Prostate gland (tissue), 2 donors: ENCODE measurements around the gene GALNT2.

Experiments
- POLR2AphosphoS5 ChIP-seq: sonication (generic); formaldehyde crosslinking; IDR thresholded peaks from one replicate; pipeline ENCODE4 v1.6.1; 2017; ENCODE audit warnings: antibody characterized with exemption
- TF ChIP-seq, protein P1 (sequence below), 4 experiments: fragments of 200-600 bp in 2 of 4; fragments of 450-650 bp in 2 of 4; sonication (generic) in 2 of 4; IDR thresholded peaks; 1 replicate in 3 of 4; 2 replicates in 1 of 4; pipeline ENCODE4 v1.5.1; 2016 to 2019; ENCODE audit warnings: antibody characterized with exemption in 4 of 4, mild to moderate bottlenecking in 2 of 4, moderate library complexity in 2 of 4

DNA sequence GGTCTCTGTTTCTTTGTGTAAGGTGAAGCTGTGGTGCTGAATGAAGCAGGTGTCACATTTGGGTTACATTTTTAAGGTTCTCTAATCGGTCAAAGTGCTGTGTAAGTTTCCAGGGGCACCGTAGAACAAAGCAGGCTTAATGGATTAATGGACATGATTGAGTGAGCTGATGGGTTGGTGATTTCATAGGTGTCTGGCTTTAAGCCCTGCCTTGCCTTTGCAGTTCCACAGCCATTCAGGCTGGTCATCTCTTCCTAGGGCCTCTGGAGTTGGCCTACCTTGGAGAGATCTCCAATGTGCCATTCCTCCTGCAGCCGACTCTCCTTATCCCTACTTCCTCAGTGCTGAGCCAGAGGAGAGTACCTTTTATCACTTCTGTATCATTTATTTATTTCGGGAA, 15.2 kb downstream of the GALNT2 start:
- no peak for TF ChIP-seq POLR2AphosphoS5
- TF ChIP-seq, protein P1, sequence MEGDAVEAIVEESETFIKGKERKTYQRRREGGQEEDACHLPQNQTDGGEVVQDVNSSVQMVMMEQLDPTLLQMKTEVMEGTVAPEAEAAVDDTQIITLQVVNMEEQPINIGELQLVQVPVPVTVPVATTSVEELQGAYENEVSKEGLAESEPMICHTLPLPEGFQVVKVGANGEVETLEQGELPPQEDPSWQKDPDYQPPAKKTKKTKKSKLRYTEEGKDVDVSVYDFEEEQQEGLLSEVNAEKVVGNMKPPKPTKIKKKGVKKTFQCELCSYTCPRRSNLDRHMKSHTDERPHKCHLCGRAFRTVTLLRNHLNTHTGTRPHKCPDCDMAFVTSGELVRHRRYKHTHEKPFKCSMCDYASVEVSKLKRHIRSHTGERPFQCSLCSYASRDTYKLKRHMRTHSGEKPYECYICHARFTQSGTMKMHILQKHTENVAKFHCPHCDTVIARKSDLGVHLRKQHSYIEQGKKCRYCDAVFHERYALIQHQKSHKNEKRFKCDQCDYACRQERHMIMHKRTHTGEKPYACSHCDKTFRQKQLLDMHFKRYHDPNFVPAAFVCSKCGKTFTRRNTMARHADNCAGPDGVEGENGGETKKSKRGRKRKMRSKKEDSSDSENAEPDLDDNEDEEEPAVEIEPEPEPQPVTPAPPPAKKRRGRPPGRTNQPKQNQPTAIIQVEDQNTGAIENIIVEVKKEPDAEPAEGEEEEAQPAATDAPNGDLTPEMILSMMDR (IDR thresholded peaks at IDR 0.05) = no peak
